GM12892 (cell line): Measurements from ENCODE around the gene PRSS56.

Experiments used
- DNase-seq: peaks from one replicate; pipeline ENCODE4 v3.0.0; 2011; ENCODE audit not compliant: insufficient read length
- FAIRE-seq: peaks from 2 replicates; lab custom pipeline; 2011; peaks lifted over from hg19 to GRCh38; lab: Jason Lieb, UNC
- POLR2A ChIP-seq: IDR thresholded peaks from 2 replicates; pipeline ENCODE4 v1.6.1; 2011; ENCODE audit warnings: low read depth, low read length, control low read depth
- POLR2AphosphoS5 ChIP-seq: IDR thresholded peaks from 2 replicates; pipeline ENCODE4 v1.6.1; 2011; ENCODE audit warnings: low read depth, low read length, control low read depth
- TAF1 ChIP-seq: IDR thresholded peaks from 2 replicates; pipeline ENCODE4 v1.6.1; 2011; ENCODE audit warnings: low read depth, mild to moderate bottlenecking, control low read depth, low read length, borderline replicate concordance

PRSS56 gene

GRCh38 chr2:232522623-232523401, 2.6 kb downstream of the PRSS56 start:
- no peak for TF ChIP-seq TAF1
- no peak for TF ChIP-seq POLR2AphosphoS5
- TF ChIP-seq POLR2A: no peak
- FAIRE-seq (no peak), DNase-seq (no peak)

- DNase-seq: no peak
- FAIRE-seq: no peak
- no peak for TF ChIP-seq POLR2A
- no peak for TF ChIP-seq TAF1
- TF ChIP-seq POLR2AphosphoS5: no peak
Observed at GRCh38 chr2:232523402-232523681, 3.2 kb downstream of the PRSS56 start.

GRCh38 chr2:232523682-232524597, 3.8 kb downstream of the PRSS56 start:
- DNase-seq (no peak), FAIRE-seq (no peak)
- TF ChIP-seq TAF1 (no peak), POLR2A (no peak)

- DNase-seq: no peak
- no peak for FAIRE-seq
- TF ChIP-seq POLR2AphosphoS5 (no peak), TAF1 (no peak), POLR2A (no peak)
Observed at GRCh38 chr2:232524771-232525170, 4.6 kb downstream of the PRSS56 start.

GRCh38 chr2:232525199-232525598, 5.0 kb downstream of the PRSS56 start:
- no peak for TF ChIP-seq POLR2AphosphoS5
- no peak for TF ChIP-seq POLR2A
- no peak for DNase-seq
- no peak for FAIRE-seq

GRCh38 chr2:232525791-232526371, 5.7 kb downstream of the PRSS56 start, which contains the start of gene CHRND:
CHRND (plus strand) TSS chr2:232526160; CDS start chr2:232526216, 56 bp downstream.
- FAIRE-seq: no peak
- no peak for DNase-seq
- no peak for TF ChIP-seq TAF1
- no peak for TF ChIP-seq POLR2A
- no peak for TF ChIP-seq POLR2AphosphoS5

- FAIRE-seq: no peak
Observed at GRCh38 chr2:232526372-232526941, 6.3 kb downstream of the PRSS56 start.

GRCh38 chr2:232527905-232528470, 7.8 kb downstream of the PRSS56 start:
- DNase-seq (no peak), FAIRE-seq (no peak)
- no peak for TF ChIP-seq POLR2A
- no peak for TF ChIP-seq POLR2AphosphoS5
- no peak for TF ChIP-seq TAF1

More at GRCh38 chr2:232526372-232526941, 6.3 kb downstream of the PRSS56 start:
- DNase-seq: no peak
- TF ChIP-seq POLR2AphosphoS5 (no peak), TAF1 (no peak), POLR2A (no peak)

- TF ChIP-seq POLR2A (no peak), POLR2AphosphoS5 (no peak), TAF1 (no peak)
- DNase-seq (no peak), FAIRE-seq (no peak)
Observed at GRCh38 chr2:232528746-232529460, 8.7 kb downstream of the PRSS56 start.

GRCh38 chr2:232529806-232530547, 9.8 kb downstream of the PRSS56 start:
- no peak for TF ChIP-seq POLR2A
- DNase-seq (no peak), FAIRE-seq (no peak)

GRCh38 chr2:232530626-232531260, 10.6 kb downstream of the PRSS56 start:
- FAIRE-seq: no peak
- DNase-seq: no peak
- TF ChIP-seq POLR2AphosphoS5: no peak
- no peak for TF ChIP-seq POLR2A
- no peak for TF ChIP-seq TAF1
